NOMO-1 (cell line): ENCODE measurements around the gene JAGN1.

Experiments
- DNase-seq, 2 experiments: peaks; one replicate each; lab custom pipeline; 2025; ENCODE audit not compliant: unreplicated experiment in 2 of 2; lab: John Stamatoyannopoulos, UW

The JAGN1 gene

DNA sequence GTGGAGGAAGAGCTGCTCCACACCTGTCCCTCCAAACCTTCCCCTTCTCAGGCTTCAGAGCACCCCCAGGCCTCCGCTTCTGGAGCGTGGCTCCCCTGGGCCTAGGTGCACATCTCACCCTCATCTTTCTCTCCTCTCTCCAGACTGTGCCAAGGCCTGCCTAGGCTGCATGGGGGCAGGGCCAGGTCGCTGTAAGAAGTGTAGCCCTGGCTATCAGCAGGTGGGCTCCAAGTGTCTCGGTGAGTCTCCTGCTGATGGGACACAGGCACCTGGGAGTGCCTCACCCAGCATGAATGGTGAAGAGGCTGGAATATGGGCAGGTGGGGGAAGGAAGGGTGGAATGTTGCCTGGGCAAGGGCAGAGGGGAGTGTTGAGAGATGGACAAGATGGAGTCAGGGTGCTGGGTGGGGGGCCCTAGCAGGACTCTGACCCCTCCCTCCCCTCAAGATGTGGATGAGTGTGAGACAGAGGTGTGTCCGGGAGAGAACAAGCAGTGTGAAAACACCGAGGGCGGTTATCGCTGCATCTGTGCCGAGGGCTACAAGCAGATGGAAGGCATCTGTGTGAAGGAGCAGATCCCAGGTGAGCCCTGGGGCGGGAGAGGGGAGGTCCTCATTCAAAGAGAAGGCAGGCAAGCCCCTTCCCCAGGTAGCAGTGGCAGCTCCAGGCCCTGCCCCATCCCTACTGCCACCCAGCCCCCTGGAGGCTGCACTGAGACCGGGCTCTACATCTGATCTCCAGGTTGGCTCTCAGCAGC is 52.7 kb downstream of the JAGN1 start:
- no peak for DNase-seq
